Epidermal melanocyte (primary cell): ENCODE data around the gene IGFL2.
"Not testable (repeated sequence)": the region's sequence is repeated elsewhere in the genome, so short reads cannot be mapped to it uniquely, and the experiment has no call there.

ENCODE experiments used
- DNase-seq: peaks from one replicate; pipeline ENCODE4 v3.0.0; 2011; ENCODE audit warnings: low spot score; ENCODE audit not compliant: insufficient read length

Gene IGFL2

GRCh38 chr19:46147791-46148288 lies at the start of gene IGFL2:
Gene IGFL2, plus strand, starts transcription at chr19:46148238. Its CDS starts 41 bp downstream, at chr19:46148279.
- no peak for DNase-seq

- no peak for DNase-seq
These were observed 47.7 kb upstream of the IGFL2 start for GRCh38 chr19:46100344-46100743.

DNA sequence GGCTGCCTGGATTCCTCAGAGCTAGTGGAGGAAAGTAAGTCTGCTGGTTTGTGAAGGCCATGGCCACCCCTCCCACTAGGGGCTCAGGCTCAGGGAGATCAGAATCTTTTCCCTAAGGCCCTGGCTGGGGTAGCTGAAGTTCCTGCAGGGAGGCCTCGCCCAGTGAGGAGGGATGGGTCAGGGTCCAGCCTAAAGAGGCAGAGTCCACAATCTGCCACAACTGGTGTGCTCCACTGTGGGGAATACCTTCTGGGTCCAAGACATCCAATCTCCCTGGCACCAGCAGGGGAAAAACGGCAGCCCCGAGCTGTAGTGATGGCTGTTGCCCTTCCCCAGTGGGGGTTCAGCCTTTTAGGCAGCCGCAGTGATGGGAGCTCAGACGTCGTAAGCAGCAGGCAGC lies 46.7 kb upstream of the IGFL2 start:
- no peak for DNase-seq

GRCh38 chr19:46102333-46102732 lies 45.7 kb upstream of the IGFL2 start:
- DNase-seq, result not testable (repeated sequence)

GRCh38 chr19:46107371-46107770 lies 40.7 kb upstream of the IGFL2 start:
- no peak for DNase-seq

GRCh38 chr19:46109876-46110275 lies 38.2 kb upstream of the IGFL2 start:
- no peak for DNase-seq

DNA sequence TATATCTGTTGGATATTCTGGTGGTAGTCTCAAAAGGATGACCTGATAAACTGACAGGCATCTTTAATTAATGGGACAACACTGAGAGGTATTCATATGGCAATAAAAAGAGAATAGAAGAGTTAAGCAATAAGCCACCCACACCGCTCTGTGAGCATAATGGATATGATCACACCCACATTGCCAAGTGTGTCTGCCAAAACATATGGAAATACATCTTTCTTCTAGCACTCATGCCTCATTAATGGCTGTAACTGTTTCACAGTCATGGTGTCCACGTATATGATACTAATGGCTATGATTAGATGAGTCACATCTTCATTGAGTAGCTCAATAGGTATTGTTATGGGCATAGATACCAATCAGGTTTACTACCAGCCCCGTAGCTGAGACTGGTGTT lies 36.7 kb upstream of the IGFL2 start:
- no peak for DNase-seq

- DNase-seq, result no peak
These were observed 35.5 kb upstream of the IGFL2 start for GRCh38 chr19:46112527-46112926.

DNA sequence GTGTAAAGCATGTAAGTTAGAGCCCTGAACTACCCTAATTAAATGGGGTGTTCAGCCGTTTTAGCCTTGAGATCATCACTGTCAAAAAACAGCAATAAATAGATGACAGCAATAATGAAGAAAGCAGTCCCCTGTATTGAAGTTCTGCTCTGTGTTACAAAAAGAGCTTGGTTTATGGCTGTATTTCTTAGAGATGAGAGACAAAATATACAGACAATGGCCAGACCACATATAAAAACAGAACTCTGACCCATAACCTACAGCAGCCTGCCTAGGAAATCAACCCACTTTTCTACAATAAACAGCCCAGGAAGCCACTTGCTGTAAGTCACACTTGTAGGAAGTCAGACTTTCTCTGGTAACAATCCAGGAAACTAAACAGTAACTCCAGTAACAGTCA lies 34.3 kb upstream of the IGFL2 start:
- DNase-seq, result no peak

DNA sequence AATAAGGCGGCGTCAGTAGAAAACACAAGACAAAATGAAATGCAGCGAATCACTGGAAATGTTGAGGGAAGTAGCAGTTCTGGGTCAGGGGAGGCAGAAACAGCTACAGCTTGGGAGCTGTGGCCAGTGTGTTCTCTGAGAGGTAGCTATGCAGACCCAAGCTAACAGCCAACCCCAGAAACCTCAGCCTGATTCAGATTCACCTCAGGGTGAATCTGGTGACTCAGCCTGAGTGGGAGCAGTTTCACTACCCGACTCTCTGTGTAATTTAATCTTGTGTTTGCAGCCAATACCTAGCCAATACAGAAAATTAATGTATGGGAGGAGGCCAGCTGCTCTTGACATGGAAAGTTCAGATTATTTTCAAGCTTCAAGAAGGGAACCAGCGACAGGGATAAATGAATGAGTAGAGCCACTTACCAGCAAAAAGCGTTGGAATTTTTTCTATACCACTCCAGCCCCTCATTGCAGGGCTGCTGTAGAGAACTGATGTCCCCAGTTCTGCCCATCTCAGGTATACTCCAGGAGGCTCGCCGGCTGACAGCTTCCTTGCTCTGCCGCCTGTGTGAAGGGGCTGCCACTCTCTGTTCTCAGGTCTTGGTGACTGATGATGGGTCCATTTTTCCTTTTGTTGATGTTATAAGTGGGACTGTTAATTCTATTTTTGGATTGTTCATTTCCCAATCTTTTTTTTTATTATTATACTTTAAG lies 32.5 kb upstream of the IGFL2 start:
- peak; percentile 26 for DNase-seq

GRCh38 chr19:46116121-46116520 lies 31.9 kb upstream of the IGFL2 start:
- no peak for DNase-seq

GRCh38 chr19:46118136-46118535 lies 29.9 kb upstream of the IGFL2 start:
- DNase-seq, result no peak

GRCh38 chr19:46124638-46125115 lies 23.4 kb upstream of the IGFL2 start, which contains the start of gene IGFL3:
Gene IGFL3, minus strand, starts transcription at chr19:46124688. Its CDS starts 39 bp downstream, at chr19:46124649.
- DNase-seq, result no peak

DNA sequence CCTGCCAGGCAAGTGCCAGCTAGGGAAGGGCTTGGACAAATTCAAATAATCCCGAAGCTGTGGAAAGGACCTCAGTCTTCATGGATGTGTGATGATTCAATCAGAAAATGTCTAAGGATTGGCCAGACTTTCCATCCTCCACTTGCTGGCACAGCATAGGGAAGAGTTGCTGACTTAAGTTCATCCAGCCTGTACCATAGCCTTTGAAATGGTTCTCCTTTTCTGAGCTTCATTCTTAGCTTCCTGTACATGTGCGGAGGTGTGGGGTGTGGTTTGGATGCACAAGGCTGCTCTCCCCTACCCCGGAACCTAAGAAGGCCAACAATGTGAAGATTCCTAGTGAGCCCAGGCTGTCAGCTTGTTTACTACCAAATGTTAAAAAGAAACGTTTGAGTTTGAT lies 22.6 kb upstream of the IGFL2 start:
- no peak for DNase-seq

GRCh38 chr19:46126086-46126580 lies 21.9 kb upstream of the IGFL2 start:
- no peak for DNase-seq

- no peak for DNase-seq
These were observed 16.4 kb upstream of the IGFL2 start for GRCh38 chr19:46131485-46132143.

DNA sequence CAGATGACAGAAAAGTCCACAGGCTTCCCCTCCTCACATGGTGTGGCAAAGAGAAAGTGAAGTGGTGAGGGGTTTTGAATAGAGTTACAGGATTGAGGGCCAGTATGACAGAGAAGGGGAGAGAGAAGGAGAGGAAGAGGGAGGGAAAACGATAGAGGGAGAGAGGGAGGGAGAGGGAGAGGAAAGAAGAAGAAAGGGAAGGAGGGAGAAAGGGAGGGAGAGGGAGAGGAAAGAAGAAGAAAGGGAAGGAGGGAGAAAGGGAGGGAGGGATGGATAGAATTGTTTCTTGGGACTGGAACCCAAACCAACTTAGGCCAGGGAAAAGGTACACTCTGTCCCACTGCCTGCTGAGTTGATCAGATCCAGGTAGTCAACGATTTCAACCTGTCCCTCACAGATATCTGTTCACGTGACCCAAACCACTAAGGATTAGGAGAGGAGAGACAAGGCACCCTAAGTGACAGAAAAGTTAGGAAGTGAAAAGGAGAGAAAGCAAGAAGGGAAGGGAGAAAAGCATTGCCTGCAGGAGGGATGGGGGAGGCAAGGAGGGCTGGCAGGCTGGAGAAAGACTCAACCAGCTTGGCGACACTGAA lies 15.4 kb upstream of the IGFL2 start:
- no peak for DNase-seq

DNA sequence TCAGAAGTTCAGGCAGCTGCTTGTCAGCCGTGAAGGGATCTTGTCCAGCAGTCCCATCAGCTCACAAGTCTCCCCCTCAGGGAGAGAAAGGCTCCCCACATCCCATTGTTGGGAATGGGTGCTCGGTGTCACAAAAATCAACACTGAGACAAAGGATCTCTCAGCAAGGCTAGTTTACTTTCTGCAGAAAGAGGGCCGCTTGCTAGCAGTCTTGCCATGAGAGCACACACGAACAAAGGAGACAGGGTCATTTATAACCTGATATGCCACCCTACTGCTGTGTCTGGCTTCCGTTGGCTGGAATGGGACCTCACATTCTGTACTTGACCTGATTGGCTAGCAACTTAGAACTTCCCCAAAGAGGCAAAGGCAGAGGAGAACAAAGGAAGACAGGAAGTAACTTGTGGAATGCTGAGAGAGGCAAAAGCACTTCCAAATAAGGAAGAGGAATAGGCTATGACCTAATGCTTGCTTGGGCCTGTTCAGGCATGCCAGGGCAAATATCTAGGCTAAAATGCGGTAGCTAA lies 14.9 kb upstream of the IGFL2 start:
- no peak for DNase-seq

- no peak for DNase-seq
These were observed 14.2 kb upstream of the IGFL2 start for GRCh38 chr19:46133777-46134241.

- DNase-seq, result no peak
These were observed 13.5 kb upstream of the IGFL2 start for GRCh38 chr19:46134527-46134926.

GRCh38 chr19:46137915-46138473 lies 10.0 kb upstream of the IGFL2 start:
- no peak for DNase-seq
